ENCODE results near the gene GPR143. TPM values are rescaled to one million over a fixed set of nuclear protein-coding genes. Genes with fewer than 3 reads are reported as not detected.

Gene GPR143
- total and polyA plus RNA-seq, 4 donors, result 0.33 to 1.4 (median 0.48) TPM

GRCh38 chrX:9677098-9677739 is 88.4 kb downstream of the GPR143 start:
- no peaks in the 10 kb centered on the region for H3K27me3 ChIP-seq (ENCODE audit: control insufficient read depth in 4 of 4, insufficient read depth in 4 of 4, low read length in 3 of 4)
- H3K4me1 ChIP-seq (ENCODE audit: control insufficient read depth in 4 of 4, insufficient read depth in 4 of 4, low read length in 3 of 4), result peaks cover 0 to 2% (median 0%) of the 10 kb centered on the region in 4 donors
- WGBS, result 64% methylated on average over 7 of the region's 7 CpGs
- H3K36me3 ChIP-seq (ENCODE audit: control insufficient read depth in 4 of 4, insufficient read depth in 3 of 4, low read depth in 1 of 4, low read length in 3 of 4), result peaks cover 0 to 9% (median 5%) of the 10 kb centered on the region in 4 donors
- no peak for DNase-seq (ENCODE audit: low spot score)
- H3K27ac ChIP-seq (ENCODE audit: low read depth in 1 of 2, low read length in 2 of 2), result no peak overlapping the region
- TF ChIP-seq HNF4G (IDR thresholded peaks at IDR 0.05), result no peak
- no peak for TF ChIP-seq ZBTB33 (IDR thresholded peaks at IDR 0.05)
- no peak for TF ChIP-seq SP1 (IDR thresholded peaks at IDR 0.05)
- no peak for TF ChIP-seq JUND (IDR thresholded peaks at IDR 0.05)
- no peak for TF ChIP-seq REST (IDR thresholded peaks at IDR 0.05)
- no peak for TF ChIP-seq ATF3 (IDR thresholded peaks at IDR 0.05)
- TF ChIP-seq CTCF (IDR thresholded peaks at IDR 0.05; ENCODE audit: low read depth, low read length, missing input control), result no peak
- TF ChIP-seq FOXA1 (IDR thresholded peaks at IDR 0.05), result no peak
- TF ChIP-seq RXRA (IDR thresholded peaks at IDR 0.05), result no peak
- no peak for TF ChIP-seq GABPA (IDR thresholded peaks at IDR 0.05 in 1 of 2, conservative IDR thresholded peaks at IDR 0.05 in 1 of 2)
- TF ChIP-seq MAX (IDR thresholded peaks at IDR 0.05), result no peak
- TF ChIP-seq HNF4A (conservative IDR thresholded peaks at IDR 0.05), result no peak
- no peak for TF ChIP-seq NR2F2 (IDR thresholded peaks at IDR 0.05)
- TF ChIP-seq FOXA2 (IDR thresholded peaks at IDR 0.05), result no peak
- no peak for TF ChIP-seq EGR1 (IDR thresholded peaks at IDR 0.05; ENCODE audit: low read depth in 2 of 2)
- TF ChIP-seq RAD21 (IDR thresholded peaks at IDR 0.05), result no peak
- no peaks in the 10 kb centered on the region for H3K9me3 ChIP-seq (ENCODE audit: control insufficient read depth in 4 of 4, low read length in 3 of 4)
- H3K4me3 ChIP-seq (ENCODE audit: low read depth in 1 of 3, low read length in 3 of 3), result no peak overlapping the region
- no peak overlapping the region for H3K9ac ChIP-seq (ENCODE audit: low read depth in 1 of 2, low read length in 2 of 2)
